Endothelial cell of umbilical vein (primary cell): ENCODE data around the gene SPDYE16. TPM values are rescaled to one million over a fixed set of nuclear protein-coding genes. Genes with fewer than 3 reads are reported as not detected.
"Not testable (repeated sequence)": the region's sequence is repeated elsewhere in the genome, so short reads cannot be mapped to it uniquely, and the experiment has no call there.

Source experiments
- BruUV-seq: library from RNA; stranded (reverse); fragments of 400-500 nt; replicated peaks from 2 replicates; lab custom pipeline; 2021; lab: Mats Ljungman, UMichigan
- CTCF ChIA-PET: fragments of 300-600, 350-600 bp; sonication (Branson Sonifier 250); formaldehyde crosslinking; loops from one replicate; lab custom pipeline; 2021; ENCODE audit warnings: antibody characterized with exemption, inconsistent platforms; lab: Charles Lee
- POLR2A ChIA-PET: fragments of 300-600, 350-600 bp; sonication (Branson Sonifier 250); formaldehyde crosslinking; loops from one replicate; lab custom pipeline; 2021; ENCODE audit warnings: antibody characterized with exemption, inconsistent platforms; lab: Charles Lee
- DNase-seq: peaks from one replicate; pipeline ENCODE4 v3.0.0-alpha.2; 2011; ENCODE audit warnings: low read depth, low spot score
- FAIRE-seq: peaks from 2 replicates; lab custom pipeline; 2011; peaks lifted over from hg19 to GRCh38; lab: Jason Lieb, UNC
- H2AFZ ChIP-seq: 2 replicates; pipeline ENCODE4 v1.6.0; 2012; ENCODE audit warnings: low read depth, low read length, control low read depth, inconsistent platforms
- H3K27ac ChIP-seq: 2 replicates; pipeline ENCODE4 v1.5.1; 2011; ENCODE audit warnings: low read depth, mild to moderate bottlenecking, control low read depth, low read length, moderate library complexity; ENCODE audit not compliant: insufficient read depth
- H3K27me3 ChIP-seq, 2 experiments: 2 replicates each; pipeline versions ENCODE4 v1.6.0 to v1.6.1; 2011; ENCODE audit warnings: low read length in 2 of 2, mixed read lengths in 1 of 2; ENCODE audit not compliant: control insufficient read depth in 2 of 2, insufficient read depth in 2 of 2
- H3K36me3 ChIP-seq, 2 experiments: 2 replicates in 1 of 2; 3 replicates in 1 of 2; pipeline ENCODE4 v1.5.1; 2011; ENCODE audit warnings: low read length in 2 of 2, mild to moderate bottlenecking in 1 of 2, moderate library complexity in 1 of 2; ENCODE audit not compliant: control insufficient read depth in 2 of 2, insufficient read depth in 2 of 2; ENCODE audit errors: extremely low read depth in 1 of 2
- H3K4me1 ChIP-seq: 3 replicates; pipeline ENCODE4 v1.5.1; 2011; ENCODE audit warnings: mild to moderate bottlenecking, low read length; ENCODE audit not compliant: control insufficient read depth, insufficient read depth; ENCODE audit errors: extremely low read depth
- H3K4me2 ChIP-seq: 2 replicates; pipeline ENCODE4 v1.6.1; 2011; ENCODE audit warnings: low read length, control low read depth, mixed read lengths; ENCODE audit not compliant: insufficient read depth
- H3K4me3 ChIP-seq, 3 experiments: fragments of 200-600 bp in 1 of 3; sonication (generic), shearing (Covaris generic) in 1 of 3; replicated peaks in 1 of 3; 2 replicates each; pipeline ENCODE4 v1.5.1; 2011 to 2016; ENCODE audit warnings: control low read depth in 3 of 3, low read length in 3 of 3, mild to moderate bottlenecking in 2 of 3, inconsistent platforms in 1 of 3, low read depth in 1 of 3, moderate library complexity in 1 of 3; ENCODE audit not compliant: insufficient read depth in 1 of 3
- H3K79me2 ChIP-seq: 2 replicates; pipeline ENCODE4 v1.6.0; 2012; ENCODE audit warnings: low read length, inconsistent platforms; ENCODE audit not compliant: control insufficient read depth, insufficient read depth
- H3K9ac ChIP-seq: replicated peaks from 2 replicates; pipeline ENCODE3; 2011; ENCODE audit warnings: low read length, control low read depth; ENCODE audit not compliant: insufficient read depth; ENCODE audit errors: extremely low read depth
- H3K9me1 ChIP-seq: replicated peaks from 3 replicates; pipeline ENCODE4 v1.6.0; 2011; ENCODE audit warnings: mild to moderate bottlenecking, low read length; ENCODE audit not compliant: control insufficient read depth, insufficient read depth; ENCODE audit errors: extremely low read depth
- H3K9me3 ChIP-seq: replicated peaks from 2 replicates; pipeline ENCODE4 v1.5.1; 2012; ENCODE audit warnings: low read length, inconsistent platforms; ENCODE audit not compliant: control insufficient read depth, insufficient read depth
- H4K20me1 ChIP-seq: replicated peaks from 2 replicates; pipeline ENCODE3; 2011; ENCODE audit warnings: mild to moderate bottlenecking, low read length; ENCODE audit not compliant: control insufficient read depth, insufficient read depth; ENCODE audit errors: extremely low read depth
- dilution Hi-C: fragments of 300-500 bp; cut with MboI; formaldehyde crosslinking; loops from one replicate; pipeline ENCODE4 v1.15.0; 2019; ENCODE audit warnings: low sequenced_read_pairs; ENCODE audit not compliant: extremely low pct_ligation_motif_present
- intact Hi-C: fragments of 100-400 bp; cut with micrococcal nuclease; formaldehyde crosslinking; loops from one replicate; pipeline ENCODE4 v1.10.0; 2022
- polyA plus RNA-seq, 4 experiments: library from polyadenylated mRNA; depleted of rRNA in 3 of 4; stranded (reverse) in 3 of 4; unstranded in 1 of 4; fragments of >200 nt; gene quantifications; 2 replicates each; pipeline versions ENCODE4 v1.2.1 to v1.2.3, GENCODE V29; 2011 to 2012; ENCODE audit warnings: missing spikeins in 1 of 4
- small RNA-seq: library from RNA; depleted of rRNA; stranded (forward); fragments of <200 nt; gene quantifications from one replicate; pipeline ENCODE3, GENCODE V24; 2012; ENCODE audit warnings: low replicate concordance, low read depth; ENCODE audit not compliant: insufficient read depth, insufficient read length
- total RNA-seq: library from RNA; stranded (reverse); gene quantifications from 2 replicates; pipeline ENCODE4 v1.2.3, GENCODE V29; 2021

SPDYE16 gene
- total and polyA plus RNA-seq, 2 donors (not counting 3 experiments of a cell fraction or from before 2014, with no cell fraction given) = 0.03 to 0.22 TPM

DNA sequence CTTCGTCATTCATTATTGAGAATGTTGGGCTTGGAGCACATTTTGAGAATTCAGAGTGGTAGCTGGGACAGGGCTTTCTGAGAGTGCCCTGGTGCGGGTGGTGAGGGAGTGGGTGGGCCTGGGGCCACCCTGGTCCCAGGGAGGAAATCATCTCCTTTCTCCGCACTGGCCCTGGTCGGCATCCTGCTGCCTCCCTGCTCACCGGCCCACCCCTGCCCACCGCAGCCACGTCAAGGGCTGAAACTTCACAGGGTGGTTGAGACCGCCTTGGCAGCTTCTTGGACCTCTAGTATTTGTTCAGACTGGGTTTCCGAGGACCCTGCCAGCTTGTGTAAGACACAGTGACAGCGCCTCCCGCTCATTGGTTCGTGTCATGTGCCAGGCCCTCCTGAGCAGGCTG is 58.6 kb downstream of the SPDYE16 start:
- H3K4me1 ChIP-seq, FAIRE-seq, H3K27me3 ChIP-seq, dilution Hi-C loops, H4K20me1 ChIP-seq, H3K36me3 ChIP-seq, POLR2A ChIA-PET, H2AFZ ChIP-seq, BruUV-seq, H3K9me1 ChIP-seq, H3K9me3 ChIP-seq, H3K27ac ChIP-seq, H3K79me2 ChIP-seq, H3K4me3 ChIP-seq, CTCF ChIA-PET, H3K4me2 ChIP-seq, DNase-seq, intact Hi-C loops, H3K9ac ChIP-seq: not testable (repeated sequence)

DNA sequence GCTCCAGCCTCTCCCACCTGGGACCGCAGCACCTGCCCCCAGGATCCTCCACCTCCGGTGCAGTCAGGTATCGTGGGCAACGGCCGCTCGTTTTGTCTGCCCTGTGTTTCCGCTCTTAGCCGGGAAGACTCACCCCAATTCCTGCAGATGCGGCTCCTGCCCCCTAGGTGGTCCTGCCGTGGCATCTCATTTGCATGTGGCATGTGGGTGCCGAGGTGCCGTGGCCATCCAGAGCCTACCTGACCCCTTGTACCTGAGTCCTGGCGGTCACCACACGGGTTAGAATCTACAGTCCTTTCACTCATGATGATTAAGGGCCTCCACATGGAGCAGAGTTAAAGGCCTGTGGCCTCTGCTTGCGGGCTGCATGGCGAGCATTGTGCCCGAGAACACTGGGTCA is 60.0 kb downstream of the SPDYE16 start:
- H3K79me2 ChIP-seq, H3K27ac ChIP-seq, H3K27me3 ChIP-seq, DNase-seq, H4K20me1 ChIP-seq, dilution Hi-C loops, CTCF ChIA-PET, FAIRE-seq, BruUV-seq, H2AFZ ChIP-seq, H3K9ac ChIP-seq, H3K36me3 ChIP-seq, H3K9me3 ChIP-seq, H3K4me3 ChIP-seq, intact Hi-C loops, H3K9me1 ChIP-seq, H3K4me1 ChIP-seq, H3K4me2 ChIP-seq, POLR2A ChIA-PET: not testable (repeated sequence)

DNA sequence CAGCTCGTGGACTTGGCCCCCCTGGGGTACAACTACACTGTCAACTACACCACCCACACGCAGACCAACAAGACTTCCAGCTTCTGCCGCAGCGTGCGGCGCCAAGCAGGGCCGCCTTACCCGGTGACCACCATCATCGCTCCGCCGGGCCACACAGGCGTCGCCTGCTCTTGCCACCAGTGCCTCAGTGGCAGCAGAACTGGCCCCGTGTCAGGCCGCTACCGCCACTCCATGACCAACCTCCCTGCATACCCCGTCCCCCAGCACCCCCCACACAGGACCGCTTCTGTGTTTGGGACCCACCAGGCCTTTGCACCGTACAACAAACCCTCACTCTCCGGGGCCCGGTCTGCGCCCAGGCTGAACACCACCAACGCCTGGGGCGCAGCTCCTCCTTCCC is 60.4 kb downstream of the SPDYE16 start:
- CTCF ChIA-PET, POLR2A ChIA-PET, H3K9me3 ChIP-seq, H3K79me2 ChIP-seq, H3K9me1 ChIP-seq, intact Hi-C loops, BruUV-seq, dilution Hi-C loops, H3K27me3 ChIP-seq, H3K9ac ChIP-seq, H3K36me3 ChIP-seq, H4K20me1 ChIP-seq, H3K4me3 ChIP-seq, FAIRE-seq, H3K4me1 ChIP-seq, H2AFZ ChIP-seq, H3K4me2 ChIP-seq, H3K27ac ChIP-seq, DNase-seq: not testable (repeated sequence)

Small RNA genes within 50 kb of the gene (small RNA-seq; reads per million reads assigned to genes)
- gene RF00019 = not detected

Other genes starting within 250 kb of the SPDYE16 start
- 1,711 and 1,748 TPM in 2 replicates for gene HSPB1, start 240.6 kb downstream of the SPDYE16 start, total RNA-seq
- gene HSPB1, start 240.6 kb downstream of the SPDYE16 start, polyA plus RNA-seq = 3,130 and 5,305 TPM in 2 replicates
- 199 and 205 TPM in 2 replicates for gene YWHAG, start 184.3 kb downstream of the SPDYE16 start, total RNA-seq
- gene YWHAG, start 184.3 kb downstream of the SPDYE16 start, polyA plus RNA-seq = 41.3 and 55.6 TPM in 2 replicates
- 0.39 and 0.46 TPM in 2 replicates for gene SSC4D, start 133.6 kb downstream of the SPDYE16 start, total RNA-seq
- 0.88 and 1.1 TPM in 2 replicates for gene SSC4D, start 133.6 kb downstream of the SPDYE16 start, polyA plus RNA-seq
- gene ZP3, start 118.3 kb downstream of the SPDYE16 start, total RNA-seq = 0.32 and 4.0 TPM in 2 replicates
- 3.0 and 4.3 TPM in 2 replicates for gene ZP3, start 118.3 kb downstream of the SPDYE16 start, polyA plus RNA-seq
- gene DTX2, start 81.6 kb downstream of the SPDYE16 start, total RNA-seq = 16.7 and 17.1 TPM in 2 replicates
- 8.5 and 11.7 TPM in 2 replicates for gene DTX2, start 81.6 kb downstream of the SPDYE16 start, polyA plus RNA-seq
- gene UPK3B, start 32.7 kb downstream of the SPDYE16 start, total RNA-seq = 0.77 and 0.97 TPM in 2 replicates
- 0.19 TPM in 1 of 2 replicates, not detected in the other for gene UPK3B, start 32.7 kb downstream of the SPDYE16 start, polyA plus RNA-seq
- 9.8 and 20.8 TPM in 2 replicates for gene POMZP3, start 84.0 kb upstream of the SPDYE16 start, total RNA-seq
- 12.7 and 13.5 TPM in 2 replicates for gene POMZP3, start 84.0 kb upstream of the SPDYE16 start, polyA plus RNA-seq